OCI-LY3 (cell line): ENCODE results near the gene OTOA.
A peak's percentile ranks its signal among the peaks of the same experiment; 100 is the strongest.
"Not testable (repeated sequence)": the region's sequence is repeated elsewhere in the genome, so short reads cannot be mapped to it uniquely, and the experiment has no call there.

Experiments used
- H2AFZ ChIP-seq: fragments of 200-600, 300-600 bp; shearing (Covaris generic); 2 replicates; pipeline ENCODE4 v1.6.0; 2014; ENCODE audit warnings: antibody characterized with exemption, low read depth, low read length
- H3K27ac ChIP-seq: fragments of 200-600, 300-600 bp; sonication (generic); 2 replicates; pipeline ENCODE4 v1.5.1; 2014; ENCODE audit warnings: mild to moderate bottlenecking, low read length, moderate library complexity, mixed read lengths
- H3K27me3 ChIP-seq: fragments of 200-600, 300-600 bp; sonication (generic); 2 replicates; pipeline ENCODE4 v1.6.1; 2014; ENCODE audit warnings: low read depth, low read length, mixed read lengths
- H3K36me3 ChIP-seq: fragments of 200-600, 300-600 bp; sonication (generic); replicated peaks from 2 replicates; pipeline ENCODE3; 2014; ENCODE audit warnings: low read depth, low read length, mixed read lengths
- H3K4me1 ChIP-seq: fragments of 300-600, 200-600 bp; sonication (generic); 2 replicates; pipeline ENCODE4 v1.6.1; 2014; ENCODE audit warnings: low read length, mixed read lengths
- H3K4me2 ChIP-seq: fragments of 200-600, 300-600 bp; sonication (generic); 2 replicates; pipeline ENCODE4 v1.6.1; 2014; ENCODE audit warnings: low read length, mixed read lengths
- H3K4me3 ChIP-seq: fragments of 300-600, 200-600 bp; sonication (generic); 2 replicates; pipeline ENCODE4 v1.5.1; 2014; ENCODE audit warnings: antibody characterized with exemption, mild to moderate bottlenecking, low read length, moderate library complexity
- H3K79me2 ChIP-seq: fragments of 300-600, 200-600 bp; shearing (Covaris generic); 2 replicates; pipeline ENCODE4 v1.6.1; 2014; ENCODE audit warnings: mild to moderate bottlenecking, low read length, mixed read lengths
- H3K9ac ChIP-seq: fragments of 300-600, 200-600 bp; shearing (Covaris generic); 2 replicates; pipeline ENCODE4 v1.6.0; 2014; ENCODE audit warnings: mild to moderate bottlenecking, low read length, moderate library complexity
- H3K9me3 ChIP-seq: fragments of 200-600, 300-600 bp; shearing (Covaris generic); 2 replicates; pipeline ENCODE4 v1.6.1; 2014; ENCODE audit warnings: low read length, mixed read lengths; ENCODE audit not compliant: insufficient read depth
- H4K20me1 ChIP-seq: fragments of 200-600, 300-600 bp; sonication (generic); 2 replicates; pipeline ENCODE4 v1.6.1; 2016; ENCODE audit warnings: low read length, mixed read lengths; ENCODE audit not compliant: insufficient read depth
- TF ChIP-seq, protein P1 (sequence below): fragments of 200-600, 300-600 bp; sonication (generic); IDR thresholded peaks from 2 replicates; pipeline ENCODE4 v1.5.1; 2014; ENCODE audit warnings: antibody characterized with exemption, low read length, low read depth

OTOA gene

GRCh38 chr16:21801538-21802374, 138.0 kb downstream of the OTOA start:
- not testable (repeated sequence) for H3K9ac ChIP-seq, H2AFZ ChIP-seq, H3K9me3 ChIP-seq, H3K27ac ChIP-seq, H3K4me1 ChIP-seq, H3K4me2 ChIP-seq, H3K4me3 ChIP-seq, H3K36me3 ChIP-seq, H3K79me2 ChIP-seq, H3K27me3 ChIP-seq, H4K20me1 ChIP-seq
- TF ChIP-seq, protein P1, sequence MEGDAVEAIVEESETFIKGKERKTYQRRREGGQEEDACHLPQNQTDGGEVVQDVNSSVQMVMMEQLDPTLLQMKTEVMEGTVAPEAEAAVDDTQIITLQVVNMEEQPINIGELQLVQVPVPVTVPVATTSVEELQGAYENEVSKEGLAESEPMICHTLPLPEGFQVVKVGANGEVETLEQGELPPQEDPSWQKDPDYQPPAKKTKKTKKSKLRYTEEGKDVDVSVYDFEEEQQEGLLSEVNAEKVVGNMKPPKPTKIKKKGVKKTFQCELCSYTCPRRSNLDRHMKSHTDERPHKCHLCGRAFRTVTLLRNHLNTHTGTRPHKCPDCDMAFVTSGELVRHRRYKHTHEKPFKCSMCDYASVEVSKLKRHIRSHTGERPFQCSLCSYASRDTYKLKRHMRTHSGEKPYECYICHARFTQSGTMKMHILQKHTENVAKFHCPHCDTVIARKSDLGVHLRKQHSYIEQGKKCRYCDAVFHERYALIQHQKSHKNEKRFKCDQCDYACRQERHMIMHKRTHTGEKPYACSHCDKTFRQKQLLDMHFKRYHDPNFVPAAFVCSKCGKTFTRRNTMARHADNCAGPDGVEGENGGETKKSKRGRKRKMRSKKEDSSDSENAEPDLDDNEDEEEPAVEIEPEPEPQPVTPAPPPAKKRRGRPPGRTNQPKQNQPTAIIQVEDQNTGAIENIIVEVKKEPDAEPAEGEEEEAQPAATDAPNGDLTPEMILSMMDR, result peak; percentile 44

DNA sequence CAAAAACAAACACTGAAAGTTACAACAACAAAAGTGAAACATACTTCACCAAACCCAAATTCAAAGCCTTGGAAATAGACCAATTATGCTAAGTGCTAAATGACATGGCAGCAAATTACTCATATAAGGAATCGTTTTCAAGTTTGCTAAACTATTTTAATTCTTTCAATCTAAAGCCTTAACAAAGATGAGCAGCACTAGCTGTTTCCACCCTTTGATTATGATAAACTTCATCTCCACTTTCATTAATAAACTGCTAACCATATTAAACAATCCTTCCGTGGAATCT, 138.6 kb downstream of the OTOA start:
- not testable (repeated sequence) for H3K4me2 ChIP-seq, H3K79me2 ChIP-seq

More for the DNA sequence above, 138.6 kb downstream of the OTOA start:
- H3K36me3 ChIP-seq, H3K27ac ChIP-seq, H4K20me1 ChIP-seq, H3K9me3 ChIP-seq, H3K9ac ChIP-seq, H2AFZ ChIP-seq, H3K27me3 ChIP-seq, H3K4me1 ChIP-seq, H3K4me3 ChIP-seq: not testable (repeated sequence)
